HCT116 (cell line): Measurements from ENCODE around the gene COL1A1. TPM values are rescaled to one million over a fixed set of nuclear protein-coding genes. Genes with fewer than 3 reads are reported as not detected.

Experiments
- ATAC-seq: fragments of 200-7000 bp; cut with Tn5 transposase; 2 replicates; pipeline ENCODE4 v1.9.1; 2020; ENCODE audit warnings: mild to moderate bottlenecking, moderate library complexity
- BruUV-seq: library from RNA; stranded (reverse); fragments of 400-500 nt; replicated peaks from 2 replicates; lab custom pipeline; 2021; lab: Mats Ljungman, UMichigan
- CTCF ChIA-PET: fragments of 300-600 bp; sonication (Branson Sonifier 250); formaldehyde crosslinking; loops from one replicate; lab custom pipeline; 2021; ENCODE audit warnings: antibody characterized with exemption; lab: Charles Lee
- POLR2A ChIA-PET: fragments of 300-600, 350-600 bp; sonication (Branson Sonifier 250); formaldehyde crosslinking; loops from one replicate; lab custom pipeline; 2021; ENCODE audit warnings: antibody characterized with exemption; lab: Charles Lee
- RAD21 ChIA-PET, 2 experiments: fragments of 300-600 bp; sonication (Branson Sonifier 250); formaldehyde crosslinking; loops; one replicate each; lab custom pipeline; 2023; ENCODE audit warnings: low total read pairs in 2 of 2; ENCODE audit not compliant: uncharacterized antibody in 2 of 2, unreplicated experiment in 2 of 2, low non-redundant PET in 1 of 2; lab: Charles Lee
- DNase-seq: peaks from one replicate; pipeline ENCODE4 v3.0.0-alpha.2; 2010; ENCODE audit warnings: low read depth, low spot score
- H2AFZ ChIP-seq: fragments of 200-600 bp; shearing (Covaris generic), sonication (generic); 2 replicates; pipeline ENCODE4 v1.6.1; 2017; ENCODE audit warnings: low read depth, mixed run types, mixed read lengths, antibody characterized with exemption, low read length; ENCODE audit not compliant: poor library complexity, severe bottlenecking
- H3K27ac ChIP-seq: 2 replicates; pipeline ENCODE4 v1.5.1; 2012; ENCODE audit warnings: low read depth, low read length
- H3K27me3 ChIP-seq: fragments of 200-600 bp; sonication (generic); 2 replicates; pipeline ENCODE4 v1.6.1; 2016; ENCODE audit warnings: mixed run types, low read length, mixed read lengths; ENCODE audit not compliant: insufficient read depth
- H3K36me3 ChIP-seq, 2 experiments: fragments of 200-500 bp in 1 of 2; fragments of 200-600 bp in 1 of 2; sonication (Bioruptor generic) in 1 of 2; sonication (generic) in 1 of 2; 2 replicates each; pipeline versions ENCODE4 v1.5.1 to v1.6.1; 2014 to 2016; ENCODE audit warnings: low read length in 2 of 2, inconsistent platforms in 1 of 2, mixed read lengths in 1 of 2, mixed run types in 1 of 2; ENCODE audit not compliant: insufficient read depth in 2 of 2, control insufficient read depth in 1 of 2
- H3K4me1 ChIP-seq, 2 experiments: fragments of 200-600 bp in 1 of 2; sonication (generic) in 1 of 2; 2 replicates each; pipeline versions ENCODE4 v1.5.1 to v1.6.1; 2012 to 2017; ENCODE audit warnings: low read length in 2 of 2, inconsistent platforms in 1 of 2, mild to moderate bottlenecking in 1 of 2, mixed read lengths in 1 of 2, mixed run types in 1 of 2, moderate library complexity in 1 of 2; ENCODE audit not compliant: insufficient read depth in 2 of 2, control insufficient read depth in 1 of 2
- H3K4me2 ChIP-seq: fragments of 200-600 bp; sonication (generic); 2 replicates; pipeline ENCODE4 v1.6.1; 2017; ENCODE audit warnings: mixed run types, low read length, mixed read lengths
- H3K4me3 ChIP-seq, 2 experiments: fragments of 200-600 bp in 1 of 2; sonication (generic) in 1 of 2; replicated peaks in 1 of 2; 2 replicates each; pipeline ENCODE4 v1.5.1; 2011 to 2016; ENCODE audit warnings: low read length in 2 of 2, control low read depth in 1 of 2, low read depth in 1 of 2, mild to moderate bottlenecking in 1 of 2, mixed read lengths in 1 of 2, mixed run types in 1 of 2
- H3K79me2 ChIP-seq: fragments of 200-600 bp; sonication (generic); 2 replicates; pipeline ENCODE4 v1.6.1; 2017; ENCODE audit warnings: mild to moderate bottlenecking, mixed run types, low read length, moderate library complexity, mixed read lengths; ENCODE audit not compliant: insufficient read depth
- H3K9ac ChIP-seq: fragments of 200-600 bp; sonication (generic); 2 replicates; pipeline ENCODE4 v1.6.1; 2016; ENCODE audit warnings: low read length, mixed read lengths
- H3K9me2 ChIP-seq: fragments of 200-600 bp; sonication (generic), shearing (Covaris generic); 2 replicates; pipeline ENCODE4 v1.6.1; 2017; ENCODE audit warnings: mixed run types, mild to moderate bottlenecking, moderate library complexity; ENCODE audit not compliant: insufficient read depth
- H3K9me3 ChIP-seq, 2 experiments: fragments of 200-500 bp in 1 of 2; fragments of 200-600 bp in 1 of 2; sonication (Bioruptor generic) in 1 of 2; sonication (generic) in 1 of 2; 2 replicates each; pipeline ENCODE4 v1.6.1; 2014 to 2017; ENCODE audit warnings: low read length in 2 of 2, mixed read lengths in 2 of 2, inconsistent platforms in 1 of 2, low read depth in 1 of 2, mild to moderate bottlenecking in 1 of 2, mixed run types in 1 of 2, moderate library complexity in 1 of 2; ENCODE audit not compliant: control insufficient read depth in 1 of 2, insufficient read depth in 1 of 2
- H4K20me1 ChIP-seq: fragments of 200-600 bp; sonication (generic), shearing (Covaris generic); 2 replicates; pipeline ENCODE4 v1.6.1; 2017; ENCODE audit warnings: mixed run types, mild to moderate bottlenecking, moderate library complexity; ENCODE audit not compliant: insufficient read depth
- CTCF ChIP-seq, 3 experiments: fragments of 200-600 bp in 1 of 3; sonication (generic) in 1 of 3; IDR thresholded peaks in 2 of 3; conservative IDR thresholded peaks in 1 of 3; 2 replicates each; pipeline ENCODE4 v1.5.1; 2012 to 2017; ENCODE audit warnings: low read depth in 2 of 3, low read length in 2 of 3, antibody characterized with exemption in 1 of 3, borderline replicate concordance in 1 of 3, control low read depth in 1 of 3, mild to moderate bottlenecking in 1 of 3, mixed read lengths in 1 of 3, mixed run types in 1 of 3, moderate library complexity in 1 of 3; ENCODE audit not compliant: insufficient read depth in 1 of 3
- EGR1 ChIP-seq: IDR thresholded peaks from 2 replicates; pipeline ENCODE4 v1.6.1; 2012; ENCODE audit warnings: low read depth
- EZH2 ChIP-seq: fragments of 200-600 bp; sonication (generic); IDR thresholded peaks from 2 replicates; pipeline ENCODE4 v1.6.1; 2017; ENCODE audit warnings: antibody characterized with exemption, mixed run types
- EZH2phosphoT487 ChIP-seq: fragments of 200-600 bp; IDR thresholded peaks from 2 replicates; pipeline ENCODE4 v1.6.1; 2018; ENCODE audit warnings: antibody characterized with exemption, borderline replicate concordance
- JUND ChIP-seq: IDR thresholded peaks from 2 replicates; pipeline ENCODE4 v1.6.1; 2012
- POLR2A ChIP-seq: IDR thresholded peaks from 2 replicates; pipeline ENCODE4 v1.7.0; 2011; ENCODE audit warnings: borderline replicate concordance; ENCODE audit not compliant: insufficient read depth, insufficient read length; ENCODE audit errors: extremely low read depth
- POLR2AphosphoS5 ChIP-seq: IDR thresholded peaks from 2 replicates; pipeline ENCODE4 v1.6.1; 2011; ENCODE audit warnings: mild to moderate bottlenecking, low read depth, low read length, moderate library complexity
- SIN3A ChIP-seq: IDR thresholded peaks from 2 replicates; pipeline ENCODE4 v1.6.1; 2012; ENCODE audit warnings: low read depth
- SP1 ChIP-seq: IDR thresholded peaks from 2 replicates; pipeline ENCODE4 v1.6.1; 2012; ENCODE audit warnings: low read depth
- SRF ChIP-seq: IDR thresholded peaks from 2 replicates; pipeline ENCODE4 v1.6.1; 2012; ENCODE audit warnings: low read depth
- TCF7L2 ChIP-seq: IDR thresholded peaks from 2 replicates; pipeline ENCODE4 v1.7.0; 2011; ENCODE audit warnings: borderline replicate concordance, inconsistent platforms; ENCODE audit not compliant: insufficient read depth, insufficient read length; ENCODE audit errors: extremely low read depth
- ZFX ChIP-seq: fragments of 450-650 bp; IDR thresholded peaks from 2 replicates; pipeline ENCODE4 v1.6.1; 2017
- ZNF274 ChIP-seq: fragments of 200-500 bp; sonication (Bioruptor generic); IDR thresholded peaks from 2 replicates; pipeline ENCODE4 v1.6.1; 2014; ENCODE audit warnings: mild to moderate bottlenecking, low read depth, low read length, inconsistent platforms
- intact Hi-C: fragments of 100-400 bp; cut with micrococcal nuclease; formaldehyde crosslinking; loops from 2 replicates; pipeline ENCODE4 v1.10.0; 2022
- total RNA-seq: library from RNA; stranded (reverse); gene quantifications from one replicate; pipeline ENCODE4 v1.2.1, GENCODE V29; 2021; ENCODE audit not compliant: unreplicated experiment
- TF ChIP-seq, protein P1 (sequence below): IDR thresholded peaks from 2 replicates; pipeline ENCODE4 v1.6.1; 2012; ENCODE audit warnings: low read depth
- TF ChIP-seq, protein P2 (sequence below): IDR thresholded peaks from 2 replicates; pipeline ENCODE4 v1.6.1; 2012

COL1A1 gene
- total RNA-seq, 1 experiment from 2014 or later = 33.6 TPM

GRCh38 chr17:50186661-50187393, 14.6 kb downstream of the COL1A1 start (continued):
- TF ChIP-seq, protein P1, sequence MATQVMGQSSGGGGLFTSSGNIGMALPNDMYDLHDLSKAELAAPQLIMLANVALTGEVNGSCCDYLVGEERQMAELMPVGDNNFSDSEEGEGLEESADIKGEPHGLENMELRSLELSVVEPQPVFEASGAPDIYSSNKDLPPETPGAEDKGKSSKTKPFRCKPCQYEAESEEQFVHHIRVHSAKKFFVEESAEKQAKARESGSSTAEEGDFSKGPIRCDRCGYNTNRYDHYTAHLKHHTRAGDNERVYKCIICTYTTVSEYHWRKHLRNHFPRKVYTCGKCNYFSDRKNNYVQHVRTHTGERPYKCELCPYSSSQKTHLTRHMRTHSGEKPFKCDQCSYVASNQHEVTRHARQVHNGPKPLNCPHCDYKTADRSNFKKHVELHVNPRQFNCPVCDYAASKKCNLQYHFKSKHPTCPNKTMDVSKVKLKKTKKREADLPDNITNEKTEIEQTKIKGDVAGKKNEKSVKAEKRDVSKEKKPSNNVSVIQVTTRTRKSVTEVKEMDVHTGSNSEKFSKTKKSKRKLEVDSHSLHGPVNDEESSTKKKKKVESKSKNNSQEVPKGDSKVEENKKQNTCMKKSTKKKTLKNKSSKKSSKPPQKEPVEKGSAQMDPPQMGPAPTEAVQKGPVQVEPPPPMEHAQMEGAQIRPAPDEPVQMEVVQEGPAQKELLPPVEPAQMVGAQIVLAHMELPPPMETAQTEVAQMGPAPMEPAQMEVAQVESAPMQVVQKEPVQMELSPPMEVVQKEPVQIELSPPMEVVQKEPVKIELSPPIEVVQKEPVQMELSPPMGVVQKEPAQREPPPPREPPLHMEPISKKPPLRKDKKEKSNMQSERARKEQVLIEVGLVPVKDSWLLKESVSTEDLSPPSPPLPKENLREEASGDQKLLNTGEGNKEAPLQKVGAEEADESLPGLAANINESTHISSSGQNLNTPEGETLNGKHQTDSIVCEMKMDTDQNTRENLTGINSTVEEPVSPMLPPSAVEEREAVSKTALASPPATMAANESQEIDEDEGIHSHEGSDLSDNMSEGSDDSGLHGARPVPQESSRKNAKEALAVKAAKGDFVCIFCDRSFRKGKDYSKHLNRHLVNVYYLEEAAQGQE = no peak
- TF ChIP-seq EGR1 = no peak
- TF ChIP-seq, all 23 proteins: peak for 0

DNA sequence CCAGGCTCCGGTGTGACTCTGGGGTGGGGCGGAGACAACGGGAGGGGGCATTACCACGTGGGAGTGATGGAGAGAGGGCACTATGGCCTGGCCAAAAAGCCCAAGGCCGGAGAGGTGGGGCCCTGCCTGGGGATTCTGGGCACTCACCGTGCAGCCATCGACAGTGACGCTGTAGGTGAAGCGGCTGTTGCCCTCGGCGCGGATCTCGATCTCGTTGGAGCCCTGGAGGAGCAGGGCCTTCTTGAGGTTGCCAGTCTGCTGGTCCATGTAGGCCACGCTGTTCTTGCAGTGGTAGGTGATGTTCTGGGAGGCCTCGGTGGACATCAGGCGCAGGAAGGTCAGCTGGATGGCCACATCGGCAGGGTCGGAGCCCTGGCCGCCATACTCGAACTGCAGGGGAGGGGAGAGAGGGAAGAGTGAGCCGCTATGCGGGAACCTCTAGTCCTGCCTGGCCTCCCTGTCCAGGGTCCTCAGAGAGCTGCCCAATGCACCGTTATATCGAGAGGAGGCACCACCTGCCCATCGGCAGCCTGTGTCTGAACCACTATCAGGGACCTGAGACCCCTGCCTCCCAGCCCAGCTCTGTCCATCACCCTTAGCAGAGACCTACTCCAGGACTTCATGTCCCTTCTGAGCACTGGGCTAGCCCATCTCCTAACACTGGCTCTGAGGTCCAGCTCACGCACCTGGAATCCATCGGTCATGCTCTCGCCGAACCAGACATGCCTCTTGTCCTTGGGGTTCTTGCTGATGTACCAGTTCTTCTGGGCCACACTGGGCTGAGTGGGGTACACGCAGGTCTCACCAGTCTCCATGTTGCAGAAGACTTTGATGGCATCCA, 15.6 kb downstream of the COL1A1 start:
- ATAC-seq (no peak), DNase-seq (no peak)
- Histone ChIP-seq H3K36me3 (peaks cover 0 to 13% of the 10 kb centered on the region in 2 experiments; a peak in 1 of 4 replicates), H3K27me3 (no peaks in the 10 kb centered on the region), H3K9me2 (no peaks in the 10 kb centered on the region), H3K9ac (no peak overlapping the region), H3K27ac (no peak overlapping the region), H4K20me1 (no peaks in the 10 kb centered on the region), H3K4me3 (no peak overlapping the region), H3K79me2 (no peaks in the 10 kb centered on the region), H2AFZ (no peak overlapping the region), H3K9me3 (no peaks in the 10 kb centered on the region), H3K4me1 (no peaks in the 10 kb centered on the region), H3K4me2 (no peak overlapping the region)
- intact Hi-C loops = no loop called here
- POLR2A ChIA-PET = no interaction called here
- RAD21 ChIA-PET = no interaction called here
- TF ChIP-seq SIN3A (no peak), SP1 (no peak), ZFX (no peak), POLR2A (no peak), SRF (no peak), ZNF274 (no peak), CTCF (IDR thresholded peaks at IDR 0.05 in 2 of 3, conservative IDR thresholded peaks at IDR 0.05 in 1 of 3; ENCODE audit: borderline replicate concordance in 1 of 3, insufficient read depth in 1 of 3, low read depth in 2 of 3, low read length in 2 of 3) (no peak), JUND (no peak), EGR1 (no peak), POLR2AphosphoS5 (no peak), TCF7L2 (no peak), EZH2 (no peak), EZH2phosphoT487 (no peak)
- TF ChIP-seq, protein P2, sequence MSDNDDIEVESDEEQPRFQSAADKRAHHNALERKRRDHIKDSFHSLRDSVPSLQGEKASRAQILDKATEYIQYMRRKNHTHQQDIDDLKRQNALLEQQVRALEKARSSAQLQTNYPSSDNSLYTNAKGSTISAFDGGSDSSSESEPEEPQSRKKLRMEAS = no peak
- CTCF ChIA-PET = no interaction called here
- BruUV-seq = TSS peak; percentile 48
